GM19438 (cell line): ENCODE results near the gene DZANK1.
"Not testable (repeated sequence)": the region's sequence is repeated elsewhere in the genome, so short reads cannot be mapped to it uniquely, and the experiment has no call there.

ENCODE experiments used
- ATAC-seq: cut with Tn5 transposase; IDR thresholded peaks from one replicate; pipeline ENCODE4 v1.9.1; 2021; ENCODE audit warnings: low read depth; ENCODE audit not compliant: unreplicated experiment

DZANK1 gene

GRCh38 chr20:18388860-18389259, 78.0 kb downstream of the DZANK1 start:
- no peak for ATAC-seq

- ATAC-seq, result no peak
Measured at GRCh38 chr20:18380908-18381529, 85.8 kb downstream of the DZANK1 start.

GRCh38 chr20:18377896-18378481, 88.8 kb downstream of the DZANK1 start:
- no peak for ATAC-seq

GRCh38 chr20:18375551-18375950, 91.3 kb downstream of the DZANK1 start:
- ATAC-seq, result not testable (repeated sequence)

GRCh38 chr20:18372296-18372695, 94.5 kb downstream of the DZANK1 start:
- ATAC-seq, result no peak

- no peak for ATAC-seq
Measured at GRCh38 chr20:18364768-18365167, 102.1 kb downstream of the DZANK1 start.

GRCh38 chr20:18363708-18364107, 103.1 kb downstream of the DZANK1 start:
- no peak for ATAC-seq

GRCh38 chr20:18362916-18363315, 103.9 kb downstream of the DZANK1 start:
- ATAC-seq, result no peak

- no peak for ATAC-seq
Measured at GRCh38 chr20:18361678-18362077, 105.2 kb downstream of the DZANK1 start.

GRCh38 chr20:18360635-18361034, 106.2 kb downstream of the DZANK1 start:
- no peak for ATAC-seq

GRCh38 chr20:18359854-18360253, 107.0 kb downstream of the DZANK1 start:
- no peak for ATAC-seq

GRCh38 chr20:18349749-18350148, 117.1 kb downstream of the DZANK1 start:
- not testable (repeated sequence) for ATAC-seq
